CD4-positive, alpha-beta T cell treated with Interleukin-6 for 4 hours (primary cell): Measurements from ENCODE around the gene GALK1.

Source experiments
- DNase-seq: peaks from one replicate; pipeline ENCODE4 v3.0.0-alpha.2; 2020; ENCODE audit warnings: mixed read lengths

GALK1 gene

DNA sequence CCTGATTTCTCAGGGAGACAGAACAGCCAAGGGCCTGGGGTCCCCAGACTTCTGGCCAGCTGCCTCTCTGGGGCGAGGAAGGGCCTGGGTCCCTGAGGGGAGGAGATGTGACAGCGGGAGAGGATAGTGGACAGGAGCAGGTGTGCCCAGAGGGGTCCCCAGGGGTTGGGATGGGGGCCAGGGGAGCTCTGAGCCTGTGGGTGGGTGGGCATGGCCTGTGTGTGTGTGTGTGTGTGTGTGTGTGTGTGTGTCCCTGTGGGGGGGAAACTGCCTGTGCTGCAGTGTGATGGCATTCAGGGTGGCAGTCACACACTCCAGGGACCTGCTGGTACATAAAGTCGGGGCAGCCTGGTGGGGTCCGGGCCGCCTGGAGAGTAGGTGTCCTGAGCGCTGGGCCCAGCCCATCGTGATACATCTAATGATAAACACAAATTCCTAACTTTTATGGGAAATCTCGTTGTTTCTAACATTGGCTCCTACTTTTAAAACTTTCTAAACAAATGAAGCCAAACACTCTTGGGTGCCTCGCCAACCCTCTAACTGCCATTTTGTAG lies 42.4 kb downstream of the GALK1 start:
- no peak for DNase-seq

DNA sequence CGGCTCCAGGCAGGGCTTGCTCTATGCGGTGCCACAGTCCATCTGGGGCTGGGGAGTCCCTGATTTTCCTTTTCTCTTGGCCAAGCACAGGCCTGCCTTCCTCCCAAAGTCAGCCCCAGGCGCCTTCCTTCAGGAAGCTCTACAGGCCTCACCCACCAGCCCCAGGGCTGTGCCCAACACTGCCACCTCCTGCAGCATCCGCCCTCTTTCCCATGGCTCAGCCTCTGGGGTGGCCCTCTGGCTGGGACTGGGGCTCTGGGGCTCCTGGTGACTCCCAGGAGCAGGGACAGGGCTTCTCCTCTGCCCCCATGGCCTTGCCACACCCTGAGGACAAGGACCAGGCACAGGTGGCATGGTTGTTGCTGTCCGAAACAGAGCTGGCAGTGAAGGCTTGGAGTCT lies 42.9 kb downstream of the GALK1 start:
- no peak for DNase-seq

DNA sequence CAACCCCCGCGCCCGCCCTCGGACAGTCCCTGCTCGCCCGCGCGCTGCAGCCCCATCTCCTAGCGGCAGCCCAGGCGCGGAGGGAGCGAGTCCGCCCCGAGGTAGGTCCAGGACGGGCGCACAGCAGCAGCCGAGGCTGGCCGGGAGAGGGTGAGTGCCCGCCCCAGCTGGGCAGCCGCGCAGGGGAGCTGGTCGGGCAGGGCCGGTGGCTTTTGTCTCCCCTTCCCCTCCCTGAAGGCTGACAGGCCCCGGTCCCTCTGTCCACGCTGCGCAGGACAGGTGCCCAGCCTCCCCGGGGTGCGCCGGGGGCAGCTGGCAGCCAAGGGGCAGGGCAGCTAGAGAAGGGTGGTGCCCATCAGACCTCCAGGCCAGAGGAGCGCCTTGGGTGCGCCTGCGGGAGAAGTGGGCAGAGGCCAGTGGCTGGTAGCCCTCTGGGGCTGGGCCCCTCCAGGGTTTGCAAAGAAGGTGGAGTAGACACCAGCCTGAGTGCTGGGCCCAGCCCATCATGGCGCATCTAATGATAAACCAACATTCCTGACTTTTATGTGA lies 43.5 kb downstream of the GALK1 start:
- no peak for DNase-seq

DNA sequence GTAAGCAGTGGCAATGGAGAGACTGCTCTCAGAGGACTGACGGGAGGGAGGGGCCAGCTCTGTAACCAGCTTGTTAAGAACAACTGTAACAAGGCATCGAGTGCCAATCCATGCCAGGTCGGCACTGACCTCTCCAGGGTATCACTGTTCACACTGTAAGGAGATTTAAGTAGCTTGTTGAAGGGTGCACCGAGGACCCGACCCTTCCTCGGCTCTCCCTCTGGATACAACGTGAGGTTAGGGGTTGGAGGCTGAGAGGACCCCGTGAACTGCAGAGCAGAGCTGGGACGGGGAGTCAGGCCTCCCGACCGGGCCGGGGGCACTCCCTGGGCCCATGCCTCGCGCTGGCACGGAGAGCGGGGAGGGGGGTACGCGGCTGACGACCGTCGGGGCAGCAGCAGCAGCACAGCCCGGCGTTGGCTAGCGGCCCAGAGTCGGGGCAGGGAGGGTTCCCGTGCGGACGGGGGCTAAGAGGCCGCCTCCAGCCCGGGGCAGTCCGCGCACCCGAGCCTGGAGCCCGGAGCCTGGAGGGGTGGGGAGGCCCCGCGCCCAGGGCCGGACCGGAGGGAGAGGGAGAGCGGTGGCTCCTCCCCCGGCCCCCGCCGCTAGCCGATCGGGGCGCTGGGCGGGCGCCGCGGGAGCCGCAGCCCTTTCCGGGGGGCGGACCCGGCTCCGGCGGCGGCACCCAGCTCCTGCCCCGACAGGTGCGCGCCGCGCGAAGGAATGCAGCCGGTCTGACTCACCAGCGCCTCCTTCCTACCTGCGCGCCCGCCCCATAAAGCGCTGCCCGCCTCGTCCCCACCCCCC lies 44.1 kb downstream of the GALK1 start, which contains the start of gene ITGB4:
Gene ITGB4 (plus strand): TSS at position 804 of the 807 bp plus-strand sequence. CDS start 3,245 bp downstream, outside the sequence.
- DNase-seq = peak; percentile 86

DNA sequence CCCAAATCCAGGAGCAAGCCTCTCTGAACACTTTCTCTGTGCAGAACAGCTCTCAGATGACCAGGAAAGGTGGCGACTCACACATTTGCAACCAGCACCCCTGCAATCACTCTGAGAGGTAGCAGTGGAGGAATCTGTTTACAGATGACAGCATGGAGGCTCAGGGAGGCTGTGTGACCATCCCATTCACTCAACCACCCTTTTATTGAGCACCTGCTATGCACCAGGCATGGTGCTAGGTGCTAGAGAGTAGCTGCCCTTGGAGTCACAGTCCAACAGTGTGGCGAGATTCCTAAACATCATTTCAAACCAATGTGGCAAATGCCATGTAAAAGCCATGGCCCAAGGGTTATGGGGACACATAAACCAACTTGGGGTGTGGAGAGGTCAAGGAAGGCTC lies 45.3 kb downstream of the GALK1 start:
- no peak for DNase-seq

DNA sequence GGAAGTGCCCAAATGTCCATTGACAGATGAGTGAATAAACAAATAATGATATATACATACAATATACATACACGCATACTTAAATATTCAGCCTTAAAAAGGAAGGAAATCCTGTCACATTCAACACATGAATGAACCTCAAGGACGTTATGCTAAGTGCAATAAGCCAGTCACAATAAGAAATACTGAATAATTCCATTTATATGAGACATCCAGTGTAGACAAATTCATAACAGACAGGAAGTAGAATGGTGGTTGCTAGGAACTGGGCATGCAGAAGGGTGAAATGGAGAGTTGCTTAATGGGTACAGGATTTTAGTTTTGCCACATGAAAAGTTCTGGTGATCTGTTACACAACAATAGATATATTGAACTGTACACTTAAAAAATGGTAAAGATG lies 52.5 kb downstream of the GALK1 start:
- no peak for DNase-seq
